Panc1 (cell line): ENCODE data around the gene CACNA2D3.

Experiments
- CTCF ChIP-seq: fragments of 450-650 bp; IDR thresholded peaks from 2 replicates; pipeline ENCODE4 v1.5.1; 2017; ENCODE audit warnings: mild to moderate bottlenecking
- REST ChIP-seq, 2 experiments: IDR thresholded peaks; 2 replicates each; pipeline ENCODE4 v1.6.1; 2011 to 2012; ENCODE audit warnings: low read depth in 2 of 2, control low read depth in 1 of 2, low read length in 1 of 2, mild to moderate bottlenecking in 1 of 2, moderate library complexity in 1 of 2; ENCODE audit not compliant: insufficient read depth in 1 of 2
- SIN3A ChIP-seq: IDR thresholded peaks from 2 replicates; pipeline ENCODE4 v1.6.1; 2012; ENCODE audit warnings: low read depth, mild to moderate bottlenecking, low read length, moderate library complexity, borderline replicate concordance; ENCODE audit not compliant: insufficient read depth
- TCF7L2 ChIP-seq: IDR thresholded peaks from 2 replicates; pipeline ENCODE4 v1.6.1; 2011; ENCODE audit warnings: mild to moderate bottlenecking, low read depth, low read length, inconsistent platforms

GRCh38 chr3:54836871-54837270 lies 714.5 kb downstream of the CACNA2D3 start:
- TF ChIP-seq CTCF (no peak), TCF7L2 (no peak), REST (IDR thresholded peaks at IDR 0.05; ENCODE audit: insufficient read depth in 1 of 2, low read depth in 2 of 2, low read length in 1 of 2) (no peak), SIN3A (no peak)
